Astrocyte (in vitro differentiated cells and primary cell): ENCODE measurements around the gene ARHGDIA. TPM values are rescaled to one million over a fixed set of nuclear protein-coding genes. Genes with fewer than 3 reads are reported as not detected.

Source experiments
- DNase-seq: peaks from one replicate; pipeline ENCODE4 v3.0.0-alpha.2; 2010; ENCODE audit warnings: low read depth
- FAIRE-seq: peaks from 2 replicates; lab custom pipeline; 2011; peaks lifted over from hg19 to GRCh38; lab: Jason Lieb, UNC
- H2AFZ ChIP-seq: 2 replicates; pipeline ENCODE4 v1.6.0; 2012; ENCODE audit warnings: low read depth, low read length, inconsistent platforms
- H3K27ac ChIP-seq: 2 replicates; pipeline ENCODE4 v1.5.1; 2011; ENCODE audit warnings: low read depth, low read length, inconsistent platforms
- H3K27me3 ChIP-seq: 2 replicates; pipeline ENCODE4 v1.6.0; 2011; ENCODE audit warnings: low read length, inconsistent platforms; ENCODE audit not compliant: insufficient read depth
- H3K36me3 ChIP-seq: 2 replicates; pipeline ENCODE4 v1.5.1; 2011; ENCODE audit warnings: low read length, inconsistent platforms; ENCODE audit not compliant: insufficient read depth
- H3K4me1 ChIP-seq: 2 replicates; pipeline ENCODE4 v1.5.1; 2011; ENCODE audit warnings: low read length, inconsistent platforms; ENCODE audit not compliant: insufficient read depth
- H3K4me2 ChIP-seq: 2 replicates; pipeline ENCODE4 v1.6.0; 2012; ENCODE audit warnings: low read length, inconsistent platforms
- H3K4me3 ChIP-seq: 2 replicates; pipeline ENCODE4 v1.5.1; 2011; ENCODE audit warnings: low read depth, mild to moderate bottlenecking, low read length, inconsistent platforms; ENCODE audit not compliant: insufficient read depth
- H3K79me2 ChIP-seq: 2 replicates; pipeline ENCODE4 v1.6.0; 2012; ENCODE audit warnings: mild to moderate bottlenecking, low read length, inconsistent platforms; ENCODE audit not compliant: insufficient read depth
- H3K9ac ChIP-seq: 2 replicates; pipeline ENCODE4 v1.6.0; 2012; ENCODE audit warnings: mild to moderate bottlenecking, low read length, inconsistent platforms
- H3K9me3 ChIP-seq: 2 replicates; pipeline ENCODE4 v1.5.1; 2012; ENCODE audit warnings: low read depth, mild to moderate bottlenecking, low read length, inconsistent platforms; ENCODE audit not compliant: insufficient read depth
- H4K20me1 ChIP-seq: 2 replicates; pipeline ENCODE4 v1.6.0; 2012; ENCODE audit warnings: low read length, inconsistent platforms; ENCODE audit not compliant: insufficient read depth
- H3K27ac Mint-ChIP-seq: one replicate; pipeline ENCODE4 v1.8.0; 2021; ENCODE audit warnings: mild to moderate bottlenecking, mixed read lengths; ENCODE audit not compliant: unreplicated experiment
- H3K27me3 Mint-ChIP-seq: one replicate; pipeline ENCODE4 v1.8.0; 2021; ENCODE audit warnings: low read depth, mixed read lengths; ENCODE audit not compliant: unreplicated experiment
- H3K36me3 Mint-ChIP-seq: one replicate; pipeline ENCODE4 v1.8.0; 2021; ENCODE audit warnings: low read depth, mixed read lengths; ENCODE audit not compliant: unreplicated experiment
- H3K4me1 Mint-ChIP-seq: one replicate; pipeline ENCODE4 v1.8.0; 2021; ENCODE audit warnings: low read depth, mixed read lengths; ENCODE audit not compliant: unreplicated experiment
- H3K4me3 Mint-ChIP-seq: one replicate; pipeline ENCODE4 v1.8.0; 2021; ENCODE audit warnings: mild to moderate bottlenecking, moderate library complexity, mixed read lengths; ENCODE audit not compliant: unreplicated experiment
- H3K9me3 Mint-ChIP-seq: one replicate; pipeline ENCODE4 v1.8.0; 2021; ENCODE audit warnings: mild to moderate bottlenecking, mixed read lengths; ENCODE audit not compliant: unreplicated experiment
- EZH2 ChIP-seq: IDR thresholded peaks from 2 replicates; pipeline ENCODE4 v1.6.1; 2012; ENCODE audit warnings: mild to moderate bottlenecking, low read length, inconsistent platforms; ENCODE audit not compliant: insufficient read depth
- total RNA-seq: library from RNA; stranded (reverse); gene quantifications from 2 replicates; pipeline ENCODE4 v1.2.1, GENCODE V29; 2021
- TF ChIP-seq, protein P1 (sequence below): IDR thresholded peaks from 2 replicates; pipeline ENCODE4 v1.5.1; 2011; ENCODE audit warnings: low read depth, mild to moderate bottlenecking, inconsistent platforms, low read length, moderate library complexity; ENCODE audit not compliant: insufficient read depth

Gene ARHGDIA
- total RNA-seq, 1 donor from 2014 or later: 352 TPM

DNA sequence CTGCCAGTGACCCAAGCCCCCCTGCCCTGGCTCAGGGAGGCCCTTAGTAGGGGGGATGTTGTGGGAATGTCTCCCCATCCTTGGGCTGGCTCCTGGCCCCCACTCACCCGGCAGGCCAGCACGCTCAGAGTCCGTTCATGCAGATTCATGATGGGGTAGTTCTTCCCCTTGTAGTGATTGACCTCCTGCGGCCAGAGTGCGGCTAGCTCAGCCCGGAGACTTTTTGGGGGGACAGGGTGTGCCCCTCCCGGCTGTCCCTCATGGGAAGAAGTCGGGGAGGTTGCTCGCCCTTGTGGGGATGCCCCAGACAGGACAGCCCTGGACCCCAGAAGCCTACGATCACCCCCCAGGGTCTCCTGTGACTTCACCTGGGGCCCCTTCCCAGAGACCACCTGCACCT lies 34.9 kb upstream of the ARHGDIA start:
- Mint-ChIP-seq H3K27ac (no peak overlapping the region), H3K4me3 (no peak overlapping the region), H3K4me1 (peaks cover 2% of the 10 kb centered on the region), H3K36me3 (peaks cover 3% of the 10 kb centered on the region), H3K9me3 (no peaks in the 10 kb centered on the region), H3K27me3 (no peaks in the 10 kb centered on the region)
- FAIRE-seq (no peak), DNase-seq (no peak)
- no peak overlapping the region for H3K9ac ChIP-seq
- TF ChIP-seq EZH2: no peak
- TF ChIP-seq, protein P1, sequence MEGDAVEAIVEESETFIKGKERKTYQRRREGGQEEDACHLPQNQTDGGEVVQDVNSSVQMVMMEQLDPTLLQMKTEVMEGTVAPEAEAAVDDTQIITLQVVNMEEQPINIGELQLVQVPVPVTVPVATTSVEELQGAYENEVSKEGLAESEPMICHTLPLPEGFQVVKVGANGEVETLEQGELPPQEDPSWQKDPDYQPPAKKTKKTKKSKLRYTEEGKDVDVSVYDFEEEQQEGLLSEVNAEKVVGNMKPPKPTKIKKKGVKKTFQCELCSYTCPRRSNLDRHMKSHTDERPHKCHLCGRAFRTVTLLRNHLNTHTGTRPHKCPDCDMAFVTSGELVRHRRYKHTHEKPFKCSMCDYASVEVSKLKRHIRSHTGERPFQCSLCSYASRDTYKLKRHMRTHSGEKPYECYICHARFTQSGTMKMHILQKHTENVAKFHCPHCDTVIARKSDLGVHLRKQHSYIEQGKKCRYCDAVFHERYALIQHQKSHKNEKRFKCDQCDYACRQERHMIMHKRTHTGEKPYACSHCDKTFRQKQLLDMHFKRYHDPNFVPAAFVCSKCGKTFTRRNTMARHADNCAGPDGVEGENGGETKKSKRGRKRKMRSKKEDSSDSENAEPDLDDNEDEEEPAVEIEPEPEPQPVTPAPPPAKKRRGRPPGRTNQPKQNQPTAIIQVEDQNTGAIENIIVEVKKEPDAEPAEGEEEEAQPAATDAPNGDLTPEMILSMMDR: no peak
- H3K4me1 ChIP-seq: peaks cover 10% of the 10 kb centered on the region
- H3K4me2 ChIP-seq: no peak overlapping the region
- no peaks in the 10 kb centered on the region for H3K27me3 ChIP-seq
- no peak overlapping the region for H3K4me3 ChIP-seq
- H2AFZ ChIP-seq: no peak overlapping the region
- peaks cover 4% of the 10 kb centered on the region for H3K79me2 ChIP-seq
- no peaks in the 10 kb centered on the region for H3K9me3 ChIP-seq
- no peak overlapping the region for H3K27ac ChIP-seq
- H4K20me1 ChIP-seq: peaks cover 26% of the 10 kb centered on the region
- H3K36me3 ChIP-seq: no peaks in the 10 kb centered on the region

DNA sequence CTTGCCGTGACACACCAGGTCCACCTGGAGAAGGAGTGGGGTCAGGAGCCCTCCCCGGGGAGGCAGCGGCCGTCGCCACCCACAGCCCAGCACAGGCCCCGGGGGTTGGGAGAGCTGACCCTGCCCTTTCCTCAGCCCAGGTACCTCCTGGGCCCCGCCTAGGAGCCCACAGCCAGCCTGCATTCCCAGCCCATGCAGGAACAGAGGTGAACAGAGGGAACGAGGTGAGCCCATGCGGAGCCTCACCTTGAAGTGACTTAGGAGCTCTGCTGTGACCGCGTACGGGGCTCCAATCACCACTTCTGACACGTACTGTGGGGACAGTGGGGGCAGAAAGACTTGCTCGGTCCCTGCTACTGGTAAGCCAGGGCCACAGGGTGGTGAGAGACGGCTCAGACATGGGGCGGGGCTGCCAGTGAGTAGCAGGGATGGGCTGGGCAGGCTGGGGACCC lies 34.3 kb upstream of the ARHGDIA start:
- no peaks in the 10 kb centered on the region for H3K9me3 ChIP-seq
- no peak overlapping the region for H3K27ac Mint-ChIP-seq
- H3K27me3 Mint-ChIP-seq: no peaks in the 10 kb centered on the region
- no peak overlapping the region for H2AFZ ChIP-seq
- no peak overlapping the region for H3K4me2 ChIP-seq
- H3K36me3 ChIP-seq: no peaks in the 10 kb centered on the region
- no peak overlapping the region for H3K9ac ChIP-seq
- H3K79me2 ChIP-seq: peaks cover 6% of the 10 kb centered on the region
- FAIRE-seq: no peak
- H3K27ac ChIP-seq: no peak overlapping the region
- no peak for DNase-seq
- H3K27me3 ChIP-seq: no peaks in the 10 kb centered on the region
- H3K4me3 Mint-ChIP-seq: no peak overlapping the region
- peaks cover 8% of the 10 kb centered on the region for H3K4me1 ChIP-seq
- no peaks in the 10 kb centered on the region for H3K9me3 Mint-ChIP-seq
- no peak for TF ChIP-seq EZH2
- TF ChIP-seq, protein P1: no peak
- peaks cover 2% of the 10 kb centered on the region for H3K4me1 Mint-ChIP-seq
- H3K36me3 Mint-ChIP-seq: peaks cover 3% of the 10 kb centered on the region
- no peak overlapping the region for H3K4me3 ChIP-seq
- peaks cover 26% of the 10 kb centered on the region for H4K20me1 ChIP-seq

DNA sequence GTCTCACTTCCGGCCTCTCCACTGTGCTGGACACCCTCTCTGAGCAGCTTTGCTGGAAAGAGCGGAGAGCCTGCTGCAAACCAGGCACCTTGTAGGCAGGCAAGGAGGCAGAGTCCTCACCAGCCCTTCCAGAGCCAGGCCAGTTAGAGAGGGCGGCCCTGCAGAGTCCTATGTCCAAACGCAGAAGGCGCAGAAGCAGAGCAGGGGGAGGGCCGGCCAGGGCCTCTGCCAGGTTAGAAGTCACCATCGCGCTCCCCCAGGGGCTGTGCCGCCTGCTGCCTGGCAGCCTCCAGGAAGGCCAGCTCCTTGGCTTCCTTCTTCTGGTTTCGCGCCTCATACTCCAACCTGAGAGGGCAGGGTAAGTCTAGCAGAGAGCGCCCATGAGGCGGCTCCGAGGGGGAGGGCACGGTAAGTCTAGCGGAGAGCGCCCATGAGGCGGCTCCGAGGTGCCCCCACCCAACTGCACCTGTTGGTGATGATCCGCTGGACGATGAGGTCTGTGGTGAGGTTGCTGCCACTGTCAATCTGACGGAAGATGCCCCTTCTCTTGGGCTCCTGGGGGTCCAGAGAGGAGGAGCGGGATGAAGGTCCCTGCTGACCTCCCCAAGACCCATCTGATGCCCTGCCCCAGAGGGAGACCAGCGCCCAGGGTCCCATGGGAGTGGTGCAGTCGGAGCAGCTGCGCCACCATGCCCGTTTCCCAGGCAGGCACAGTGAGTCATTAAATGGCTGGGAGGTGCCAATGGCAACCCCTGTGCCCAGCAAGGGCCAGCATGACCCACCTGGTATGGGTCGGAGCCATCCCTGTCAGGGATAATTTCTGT lies 33.7 kb upstream of the ARHGDIA start:
- DNase-seq (no peak), FAIRE-seq (no peak)
- no peak overlapping the region for H3K4me3 ChIP-seq
- no peak overlapping the region for H3K4me2 ChIP-seq
- H3K36me3 ChIP-seq: no peaks in the 10 kb centered on the region
- peaks cover 7% of the 10 kb centered on the region for H3K36me3 Mint-ChIP-seq
- no peak overlapping the region for H2AFZ ChIP-seq
- peaks cover 23% of the 10 kb centered on the region for H4K20me1 ChIP-seq
- H3K79me2 ChIP-seq: peaks cover 10% of the 10 kb centered on the region
- H3K4me3 Mint-ChIP-seq: no peak overlapping the region
- no peak overlapping the region for H3K9ac ChIP-seq
- no peaks in the 10 kb centered on the region for H3K27me3 ChIP-seq
- no peaks in the 10 kb centered on the region for H3K9me3 Mint-ChIP-seq
- H3K4me1 ChIP-seq: peaks cover 8% of the 10 kb centered on the region
- H3K9me3 ChIP-seq: no peaks in the 10 kb centered on the region
- no peak overlapping the region for H3K27ac Mint-ChIP-seq
- no peaks in the 10 kb centered on the region for H3K27me3 Mint-ChIP-seq
- TF ChIP-seq, protein P1: no peak
- TF ChIP-seq EZH2: no peak
- no peak overlapping the region for H3K27ac ChIP-seq
- peaks cover 2% of the 10 kb centered on the region for H3K4me1 Mint-ChIP-seq
